Activated effector memory CD4-positive, alpha-beta T cell treated with anti-CD3 and anti-CD28 coated beads, Interleukin-2, amount 50 U/mL, for 16 hours (primary cell): ENCODE results near the gene RCE1.
"Not testable (repeated sequence)": the region's sequence is repeated elsewhere in the genome, so short reads cannot be mapped to it uniquely, and the experiment has no call there.

Experiments
- DNase-seq: peaks from one replicate; pipeline ENCODE4 v3.0.0-alpha.2; 2020

RCE1 gene

GRCh38 chr11:66842896-66843775, at the start of gene RCE1:
TSS of gene RCE1 (plus strand) at chr11:66843441. CDS start at chr11:66843456, 15 bp downstream.
- peak; percentile 97 for DNase-seq

GRCh38 chr11:66799815-66800214, 43.4 kb upstream of the RCE1 start:
- DNase-seq: not testable (repeated sequence)

GRCh38 chr11:66800720-66801428, 42.4 kb upstream of the RCE1 start:
- DNase-seq: no peak

GRCh38 chr11:66809592-66809991, 33.6 kb upstream of the RCE1 start:
- no peak for DNase-seq

- DNase-seq: no peak
Measured at GRCh38 chr11:66810576-66811185, 32.6 kb upstream of the RCE1 start.

- no peak for DNase-seq
Measured at GRCh38 chr11:66814678-66815077, 28.6 kb upstream of the RCE1 start.

- no peak for DNase-seq
Measured at GRCh38 chr11:66815646-66816045, 27.6 kb upstream of the RCE1 start.

GRCh38 chr11:66818231-66818955, 24.8 kb upstream of the RCE1 start:
- DNase-seq: no peak

GRCh38 chr11:66820381-66820780, 22.9 kb upstream of the RCE1 start:
- DNase-seq: no peak

- DNase-seq: no peak
Measured at GRCh38 chr11:66820901-66821300, 22.3 kb upstream of the RCE1 start.

- no peak for DNase-seq
Measured at GRCh38 chr11:66823700-66824099, 19.5 kb upstream of the RCE1 start.

- not testable (repeated sequence) for DNase-seq
Measured at GRCh38 chr11:66824573-66824972, 18.7 kb upstream of the RCE1 start.

GRCh38 chr11:66834539-66834845, 8.7 kb upstream of the RCE1 start:
- no peak for DNase-seq

GRCh38 chr11:66834943-66835342, 8.3 kb upstream of the RCE1 start:
- DNase-seq: no peak

GRCh38 chr11:66835768-66836405, 7.4 kb upstream of the RCE1 start:
- DNase-seq: no peak

GRCh38 chr11:66840317-66841091, 2.7 kb upstream of the RCE1 start:
- DNase-seq: no peak

- peak; percentile 61 for DNase-seq
Measured at GRCh38 chr11:66841861-66842260, 1.4 kb upstream of the RCE1 start.

- DNase-seq: no peak
Measured at GRCh38 chr11:66842501-66842895, 743 bp upstream of the RCE1 start.

GRCh38 chr11:66843776-66844495, 695 bp downstream of the RCE1 start:
- no peak for DNase-seq

- no peak for DNase-seq
Measured at GRCh38 chr11:66844496-66845142, 1.4 kb downstream of the RCE1 start.
